Measurements from ENCODE around the gene DNAH14. TPM values are rescaled to one million over a fixed set of nuclear protein-coding genes. Genes with fewer than 3 reads are reported as not detected.
"Not testable (repeated sequence)": the region's sequence is repeated elsewhere in the genome, so short reads cannot be mapped to it uniquely, and the experiment has no call there.

The DNAH14 gene
- total RNA-seq, 4 donors from 2014 or later, result 4.1 to 84.0 (median 11.4) TPM

- intact Hi-C loops (cut with DNase I; ENCODE audit: low total_unique reads), result no loop called here
- in situ Hi-C loops (cut with MboI; ENCODE audit: low pct_ligation_motif_present in 1 of 4, low pct_unique_long_range_greater_than_20kb in 1 of 4, low sequenced_read_pairs in 3 of 4), result no loop called here
- TF ChIP-seq POLR2AphosphoS5 (IDR thresholded peaks at IDR 0.05), result no peak
- TF ChIP-seq, protein P1, sequence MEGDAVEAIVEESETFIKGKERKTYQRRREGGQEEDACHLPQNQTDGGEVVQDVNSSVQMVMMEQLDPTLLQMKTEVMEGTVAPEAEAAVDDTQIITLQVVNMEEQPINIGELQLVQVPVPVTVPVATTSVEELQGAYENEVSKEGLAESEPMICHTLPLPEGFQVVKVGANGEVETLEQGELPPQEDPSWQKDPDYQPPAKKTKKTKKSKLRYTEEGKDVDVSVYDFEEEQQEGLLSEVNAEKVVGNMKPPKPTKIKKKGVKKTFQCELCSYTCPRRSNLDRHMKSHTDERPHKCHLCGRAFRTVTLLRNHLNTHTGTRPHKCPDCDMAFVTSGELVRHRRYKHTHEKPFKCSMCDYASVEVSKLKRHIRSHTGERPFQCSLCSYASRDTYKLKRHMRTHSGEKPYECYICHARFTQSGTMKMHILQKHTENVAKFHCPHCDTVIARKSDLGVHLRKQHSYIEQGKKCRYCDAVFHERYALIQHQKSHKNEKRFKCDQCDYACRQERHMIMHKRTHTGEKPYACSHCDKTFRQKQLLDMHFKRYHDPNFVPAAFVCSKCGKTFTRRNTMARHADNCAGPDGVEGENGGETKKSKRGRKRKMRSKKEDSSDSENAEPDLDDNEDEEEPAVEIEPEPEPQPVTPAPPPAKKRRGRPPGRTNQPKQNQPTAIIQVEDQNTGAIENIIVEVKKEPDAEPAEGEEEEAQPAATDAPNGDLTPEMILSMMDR (IDR thresholded peaks at IDR 0.05), result no peak
- TF ChIP-seq POLR2A (IDR thresholded peaks at IDR 0.05), result no peak
- no peak for TF ChIP-seq EP300 (IDR thresholded peaks at IDR 0.05; ENCODE audit: low read depth)
- Histone ChIP-seq H3K9me3 (peaks cover 0 to 3% of the 10 kb centered on the region in 2 donors), H3K27me3 (no peaks in the 10 kb centered on the region), H3K27ac (no peak overlapping the region), H3K4me3 (no peak overlapping the region), H3K36me3 (no peaks in the 10 kb centered on the region), H3K4me1 (no peaks in the 10 kb centered on the region)
- no peak for DNase-seq
- 86 to 97% methylated on average over 4 to 6 of the region's 6 CpGs for WGBS, 2 donors (ENCODE audit: low coverage in 1 of 2)
Measured at GRCh38 chr1:224988042-224988441, 58.6 kb downstream of the DNAH14 start.

GRCh38 chr1:224989615-224990014 lies 60.1 kb downstream of the DNAH14 start:
- no peaks in the 10 kb centered on the region for H3K36me3 ChIP-seq
- H3K9me3 ChIP-seq, result peaks cover 0 to 3% of the 10 kb centered on the region in 2 donors
- H3K27me3 ChIP-seq, result no peaks in the 10 kb centered on the region
- WGBS, 2 donors (ENCODE audit: low coverage in 1 of 2), result 78 to 90% methylated on average over 1 of the region's 1 CpG
- in situ Hi-C loops (cut with MboI; ENCODE audit: low pct_ligation_motif_present in 1 of 4, low pct_unique_long_range_greater_than_20kb in 1 of 4, low sequenced_read_pairs in 3 of 4) (no loop called here), intact Hi-C loops (cut with DNase I; ENCODE audit: low total_unique reads) (no loop called here)
- no peak for TF ChIP-seq EP300 (IDR thresholded peaks at IDR 0.05; ENCODE audit: low read depth)
- no peak for TF ChIP-seq POLR2A (IDR thresholded peaks at IDR 0.05)
- TF ChIP-seq POLR2AphosphoS5 (IDR thresholded peaks at IDR 0.05), result no peak
- TF ChIP-seq, protein P1 (IDR thresholded peaks at IDR 0.05), result no peak
- no peak overlapping the region for H3K27ac ChIP-seq
- H3K4me3 ChIP-seq, result no peak overlapping the region
- no peak for DNase-seq
- H3K4me1 ChIP-seq, result no peaks in the 10 kb centered on the region

DNA sequence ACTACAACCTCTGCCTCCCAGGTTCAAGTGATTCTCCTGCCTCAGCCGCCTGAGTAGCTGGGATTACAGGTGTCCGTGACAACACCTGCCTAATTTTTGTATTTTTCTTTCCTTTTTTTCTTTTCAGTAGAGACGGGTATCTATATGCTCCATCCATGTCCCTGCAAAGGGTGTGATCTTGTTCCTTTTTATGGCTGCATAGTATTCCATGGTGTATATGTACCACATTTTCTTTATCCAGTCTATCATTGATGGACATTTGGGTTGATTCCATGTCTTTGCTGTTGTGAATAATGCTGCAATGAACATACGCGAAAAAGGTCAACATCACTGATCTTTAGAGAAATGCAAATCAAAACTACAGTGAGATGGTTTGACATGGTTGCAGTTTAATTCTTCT lies 62.1 kb downstream of the DNAH14 start:
- H3K4me1 ChIP-seq; intact Hi-C loops (cut with DNase I; ENCODE audit: low total_unique reads): not testable (repeated sequence)

GRCh38 chr1:224995602-224996001 lies 66.1 kb downstream of the DNAH14 start:
- 93% methylated on average over 1 of the region's 1 CpG; no CpG with 5 or more reads in 1 of the 2 donors for WGBS, 2 donors (ENCODE audit: low coverage in 1 of 2)
- H3K9me3 ChIP-seq, result peaks cover 5 to 13% of the 10 kb centered on the region in 2 donors
- H3K36me3 ChIP-seq, result no peaks in the 10 kb centered on the region
- DNase-seq, result no peak
- intact Hi-C loops (cut with DNase I; ENCODE audit: low total_unique reads) (no loop called here), in situ Hi-C loops (cut with MboI; ENCODE audit: low pct_ligation_motif_present in 1 of 4, low pct_unique_long_range_greater_than_20kb in 1 of 4, low sequenced_read_pairs in 3 of 4) (no loop called here)
- H3K27ac ChIP-seq, result no peak overlapping the region
- H3K27me3 ChIP-seq, result no peaks in the 10 kb centered on the region
- H3K4me3 ChIP-seq, result no peak overlapping the region
- no peaks in the 10 kb centered on the region for H3K4me1 ChIP-seq
- TF ChIP-seq EP300 (IDR thresholded peaks at IDR 0.05; ENCODE audit: low read depth), result no peak
- TF ChIP-seq POLR2A (IDR thresholded peaks at IDR 0.05), result no peak
- TF ChIP-seq, protein P1 (IDR thresholded peaks at IDR 0.05), result no peak
- no peak for TF ChIP-seq POLR2AphosphoS5 (IDR thresholded peaks at IDR 0.05)

More for the DNA sequence above, 62.1 kb downstream of the DNAH14 start:
- H3K4me3 ChIP-seq; H3K27ac ChIP-seq; H3K27me3 ChIP-seq; in situ Hi-C loops (cut with MboI; ENCODE audit: low pct_ligation_motif_present in 1 of 4, low pct_unique_long_range_greater_than_20kb in 1 of 4, low sequenced_read_pairs in 3 of 4); DNase-seq; H3K36me3 ChIP-seq: not testable (repeated sequence)
- peaks cover 3 to 13% of the 10 kb centered on the region in 2 donors for H3K9me3 ChIP-seq
- 96% methylated on average over 5 of the region's 5 CpGs for WGBS, 2 donors (ENCODE audit: low coverage in 1 of 2)

DNA sequence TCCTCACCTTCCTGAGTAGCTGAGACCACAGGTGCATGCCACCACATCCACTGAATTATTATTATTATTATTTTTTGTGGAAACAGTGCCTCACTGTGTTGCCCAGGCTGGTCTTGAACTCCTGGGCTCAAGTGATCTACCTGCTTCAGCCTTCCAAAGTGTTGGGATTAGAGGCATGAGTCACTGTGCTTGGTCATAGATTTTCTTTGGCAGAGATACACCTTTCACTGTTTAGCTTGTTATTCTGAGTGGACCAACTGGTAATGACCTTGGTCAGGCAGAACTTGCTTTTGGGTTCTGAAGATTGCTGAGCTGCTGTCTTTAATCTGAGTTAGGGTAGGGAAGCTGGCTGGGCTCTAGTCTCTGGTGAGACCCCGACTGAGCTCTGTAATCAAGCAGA lies 66.8 kb downstream of the DNAH14 start:
- Histone ChIP-seq H3K4me1 (no peaks in the 10 kb centered on the region), H3K27me3 (no peaks in the 10 kb centered on the region), H3K4me3 (no peak overlapping the region), H3K9me3 (peaks cover 5 to 13% of the 10 kb centered on the region in 2 donors), H3K27ac (no peak overlapping the region), H3K36me3 (no peaks in the 10 kb centered on the region)
- intact Hi-C loops (cut with DNase I; ENCODE audit: low total_unique reads), result no loop called here
- TF ChIP-seq POLR2A (IDR thresholded peaks at IDR 0.05) (no peak), POLR2AphosphoS5 (IDR thresholded peaks at IDR 0.05) (no peak), EP300 (IDR thresholded peaks at IDR 0.05; ENCODE audit: low read depth) (no peak)
- TF ChIP-seq, protein P1 (IDR thresholded peaks at IDR 0.05), result no peak
- DNase-seq, result no peak
- 90% methylated on average over 1 of the region's 1 CpG; no CpG with 5 or more reads in 1 of the 2 donors for WGBS, 2 donors (ENCODE audit: low coverage in 1 of 2)
- in situ Hi-C loops (cut with MboI; ENCODE audit: low pct_ligation_motif_present in 1 of 4, low pct_unique_long_range_greater_than_20kb in 1 of 4, low sequenced_read_pairs in 3 of 4), result no loop called here
